Adipose tissue (tissue), 3 donors: Measurements from ENCODE around the gene CELA1. TPM values are rescaled to one million over a fixed set of nuclear protein-coding genes. Genes with fewer than 3 reads are reported as not detected.

Experiments
- H3K27ac ChIP-seq: one replicate; pipeline ENCODE4 v1.5.1; 2013; ENCODE audit warnings: low read depth, low read length
- WGBS, 3 donors: extraction: QIAGEN DNeasy Blood & Tissue Kit; methylation state at CpG; one replicate each; pipeline ENCODE4 v1.1.7; 2013; 5-methylcytosine and 5-hydroxymethylcytosine counted together
- polyA plus RNA-seq, 3 donors: library from polyadenylated mRNA; stranded (reverse); fragments of 200-250 nt; gene quantifications; one replicate each; pipeline ENCODE4 v1.2.3, GENCODE V29; 2013
- donor health status: healthy with polysubstance abuse.
- donor health status: Bipolar disorder and iron deficiency.
- donor health status: healthy.

CELA1 gene
- polyA plus RNA-seq, 3 donors = not detected

DNA sequence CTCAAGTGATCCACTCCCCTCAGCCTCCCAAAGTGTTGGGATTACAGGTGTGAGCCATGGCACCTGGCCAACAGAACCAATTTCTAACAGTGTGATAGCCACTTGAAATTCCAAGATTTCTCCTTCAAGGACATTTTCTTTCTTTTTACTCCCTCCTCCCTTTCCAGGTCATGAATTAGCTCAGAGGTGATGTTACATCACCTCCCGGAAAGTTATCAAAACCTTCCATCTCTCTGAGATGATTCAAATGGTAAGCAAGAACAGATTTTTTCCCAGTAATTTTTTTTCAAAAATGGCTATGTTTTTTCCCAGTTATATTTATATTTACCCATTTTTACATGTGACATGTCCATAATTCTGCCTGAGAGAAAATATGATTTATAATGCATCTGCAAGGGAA lies 60.6 kb downstream of the CELA1 start:
- H3K27ac ChIP-seq = no peak overlapping the region
- 75 to 96% (median 92%) methylated on average over 1 of the region's 1 CpG for WGBS, 3 donors

DNA sequence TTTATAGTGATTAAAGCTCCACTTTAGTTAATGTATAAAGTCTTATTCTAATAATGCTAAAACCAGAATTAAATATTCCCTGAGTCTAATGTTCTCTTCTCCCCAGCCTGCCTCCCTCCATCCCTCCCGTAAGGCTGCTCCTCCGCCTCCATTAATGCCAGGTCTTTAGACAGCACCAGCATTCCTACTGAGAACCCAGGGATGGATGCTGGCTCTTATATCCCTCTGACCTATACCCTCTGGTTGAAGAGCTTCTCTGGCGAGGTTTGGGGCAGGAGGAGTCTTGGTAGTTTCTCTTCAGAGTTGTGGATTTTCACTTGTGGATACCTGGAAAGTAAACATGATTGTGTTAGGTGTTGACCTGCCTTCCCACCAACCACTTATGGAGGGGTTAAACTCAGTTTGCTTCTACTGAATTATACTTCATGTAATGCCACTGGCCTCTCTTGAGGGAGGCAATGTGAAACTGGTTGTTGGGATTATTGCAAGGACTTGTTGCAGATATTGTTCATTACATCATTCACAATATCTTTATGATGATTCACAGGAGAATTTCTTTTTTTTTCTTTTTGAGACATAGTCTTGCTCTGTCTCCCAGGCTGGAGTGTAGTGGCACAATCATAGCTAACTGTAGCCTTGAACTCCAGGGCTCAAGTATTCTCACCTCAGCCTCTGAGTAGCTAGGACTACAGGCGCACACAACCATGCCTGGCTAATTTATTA lies 65.1 kb downstream of the CELA1 start:
- WGBS, 3 donors = 83 to 94% (median 90%) methylated on average over 4 of the region's 4 CpGs

More for the DNA sequence above, 65.1 kb downstream of the CELA1 start:
- H3K27ac ChIP-seq = no peak overlapping the region

Other genes with a start within 250 kb of the CELA1 start
- gene TFCP2, start 173.5 kb downstream of the CELA1 start, polyA plus RNA-seq = 10 to 100 TPM in 2 of 3 donors, 1 to 10 TPM in 1; 7.2 to 11.5 (median 11.4) TPM
- 1 to 10 TPM; 3.1 to 7.9 (median 6.9) TPM for gene POU6F1, start 128.6 kb downstream of the CELA1 start, polyA plus RNA-seq
- gene DAZAP2, start 107.9 kb downstream of the CELA1 start, polyA plus RNA-seq = 100 to 1,000 TPM; 145 to 329 (median 266) TPM
- 10 to 100 TPM in 1 of 3 donors, 1 to 10 TPM in 2; 5.7 to 12.9 (median 9.4) TPM for gene SMAGP, start 76.3 kb downstream of the CELA1 start, polyA plus RNA-seq
- 1 to 10 TPM; 1.5 to 8.8 (median 8.4) TPM for gene BIN2, start 22.5 kb downstream of the CELA1 start, polyA plus RNA-seq
- gene GALNT6, start 44.7 kb upstream of the CELA1 start, polyA plus RNA-seq = 1 to 10 TPM; 1.7 to 4.5 (median 3.0) TPM
- gene SLC4A8, start 78.2 kb upstream of the CELA1 start, polyA plus RNA-seq = 1 to 10 TPM in 1 of 3 donors, under 1 TPM in 2; 0.11 to 1.0 (median 0.31) TPM
- gene SCN8A, start 244.6 kb upstream of the CELA1 start, polyA plus RNA-seq = under 1 TPM; 0.11 to 0.49 (median 0.12) TPM